ENCODE results near the gene CTXND1.

The CTXND1 gene

GRCh38 chr15:80233581-80233980, 18.4 kb downstream of the CTXND1 start:
- no peaks in the 10 kb centered on the region for H3K36me3 ChIP-seq (replicated peaks)
- no peak for TF ChIP-seq CTCF (IDR thresholded peaks at IDR 0.05; ENCODE audit: low read depth, low read length, missing control alignments)
- no peak overlapping the region for H3K4me3 ChIP-seq (ENCODE audit: low read depth, low read length)
- no peak overlapping the region for H3K27ac ChIP-seq
- no peaks in the 10 kb centered on the region for H3K27me3 ChIP-seq (replicated peaks)
- in situ Hi-C loops (cut with HindIII; ENCODE audit: low pct_ligation_motif_present, low sequenced_read_pairs): no loop called here
- DNase-seq: no peak

GRCh38 chr15:80231371-80231770, 20.6 kb downstream of the CTXND1 start:
- Histone ChIP-seq H3K36me3 (replicated peaks) (no peaks in the 10 kb centered on the region), H3K27me3 (replicated peaks) (no peaks in the 10 kb centered on the region), H3K27ac (no peak overlapping the region), H3K4me3 (ENCODE audit: low read depth, low read length) (no peak overlapping the region)
- no peak for TF ChIP-seq CTCF (IDR thresholded peaks at IDR 0.05; ENCODE audit: low read depth, low read length, missing control alignments)
- in situ Hi-C loops (cut with HindIII; ENCODE audit: low pct_ligation_motif_present, low sequenced_read_pairs): no loop called here
- no peak for DNase-seq

- no peak for TF ChIP-seq CTCF (IDR thresholded peaks at IDR 0.05; ENCODE audit: low read depth, low read length, missing control alignments)
- DNase-seq: peak; percentile 26
- Histone ChIP-seq H3K27ac (no peak overlapping the region), H3K4me3 (ENCODE audit: low read depth, low read length) (no peak overlapping the region), H3K27me3 (replicated peaks) (no peaks in the 10 kb centered on the region), H3K36me3 (replicated peaks) (no peaks in the 10 kb centered on the region)
- in situ Hi-C loops (cut with HindIII; ENCODE audit: low pct_ligation_motif_present, low sequenced_read_pairs): no loop called here
These were observed 22.9 kb downstream of the CTXND1 start for GRCh38 chr15:80228959-80229610.

- Histone ChIP-seq H3K4me3 (ENCODE audit: low read depth, low read length) (no peak overlapping the region), H3K27ac (no peak overlapping the region), H3K27me3 (replicated peaks) (no peaks in the 10 kb centered on the region), H3K36me3 (replicated peaks) (no peaks in the 10 kb centered on the region)
- no peak for TF ChIP-seq CTCF (IDR thresholded peaks at IDR 0.05; ENCODE audit: low read depth, low read length, missing control alignments)
- in situ Hi-C loops (cut with HindIII; ENCODE audit: low pct_ligation_motif_present, low sequenced_read_pairs): no loop called here
- DNase-seq: no peak
These were observed 32.1 kb downstream of the CTXND1 start for GRCh38 chr15:80219955-80220354.

DNA sequence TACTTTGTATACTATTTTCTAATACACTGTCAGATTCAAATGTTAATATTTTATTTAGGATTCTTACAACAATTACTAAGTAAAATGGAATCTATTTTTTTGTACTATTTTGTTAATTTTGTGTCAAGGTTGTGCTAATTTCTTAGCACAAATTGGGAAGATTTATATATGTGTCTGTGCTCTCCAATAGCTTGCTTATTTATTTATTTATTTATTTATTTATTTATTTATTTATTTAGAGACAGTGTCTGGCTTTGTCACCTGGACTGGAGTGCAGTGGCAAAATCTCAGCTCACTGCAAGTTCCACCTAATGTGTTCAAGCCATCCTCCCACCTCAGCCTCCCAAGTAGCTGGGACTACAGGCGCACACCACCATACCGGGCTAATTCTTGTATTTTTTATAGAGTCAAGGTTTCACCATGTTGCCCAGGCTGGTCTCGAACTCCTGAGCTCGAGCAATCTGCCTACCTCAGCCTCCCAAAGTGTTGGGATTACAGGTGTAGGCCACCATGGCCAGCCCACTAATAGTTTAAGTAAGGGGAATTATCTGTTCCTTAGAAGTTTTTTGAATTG, 34.6 kb downstream of the CTXND1 start:
- Histone ChIP-seq H3K4me3 (ENCODE audit: low read depth, low read length) (no peak overlapping the region), H3K36me3 (replicated peaks) (no peaks in the 10 kb centered on the region), H3K27me3 (replicated peaks) (no peaks in the 10 kb centered on the region), H3K27ac (no peak overlapping the region)
- no peak for DNase-seq
- no peak for TF ChIP-seq CTCF (IDR thresholded peaks at IDR 0.05; ENCODE audit: low read depth, low read length, missing control alignments)
- in situ Hi-C loops (cut with HindIII; ENCODE audit: low pct_ligation_motif_present, low sequenced_read_pairs): no loop called here

DNA sequence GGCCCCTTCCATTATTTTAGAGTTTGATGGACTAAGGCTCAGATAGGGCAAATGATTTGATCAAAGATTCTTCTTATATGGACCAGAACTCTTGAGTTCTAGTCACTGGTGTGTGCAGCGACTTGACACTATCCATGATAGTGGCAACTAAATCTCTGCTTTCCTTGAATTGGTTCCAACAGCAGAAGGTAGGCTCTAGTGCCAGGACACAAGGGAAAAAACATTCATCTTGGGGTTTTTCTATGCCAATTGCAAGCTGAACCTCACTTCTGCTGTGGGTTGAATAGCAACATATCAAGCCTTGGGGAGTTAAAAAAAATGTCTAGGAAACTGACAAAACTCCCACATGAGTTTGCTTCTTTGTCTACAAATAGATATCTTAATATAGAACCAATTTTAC, 35.1 kb downstream of the CTXND1 start:
- TF ChIP-seq CTCF (IDR thresholded peaks at IDR 0.05; ENCODE audit: low read depth, low read length, missing control alignments): no peak
- in situ Hi-C loops (cut with HindIII; ENCODE audit: low pct_ligation_motif_present, low sequenced_read_pairs): no loop called here
- DNase-seq: no peak
- Histone ChIP-seq H3K27ac (no peak overlapping the region), H3K36me3 (replicated peaks) (no peaks in the 10 kb centered on the region), H3K27me3 (replicated peaks) (no peaks in the 10 kb centered on the region), H3K4me3 (ENCODE audit: low read depth, low read length) (no peak overlapping the region)

All from brain microvascular endothelial cell (primary cell).